ENCODE data around the gene KAT5. TPM values are rescaled to one million over a fixed set of nuclear protein-coding genes. Genes with fewer than 3 reads are reported as not detected.
"Not testable (repeated sequence)": the region's sequence is repeated elsewhere in the genome, so short reads cannot be mapped to it uniquely, and the experiment has no call there.

The KAT5 gene
- total RNA-seq, 1 donor from 2014 or later = 47.5 TPM

DNA sequence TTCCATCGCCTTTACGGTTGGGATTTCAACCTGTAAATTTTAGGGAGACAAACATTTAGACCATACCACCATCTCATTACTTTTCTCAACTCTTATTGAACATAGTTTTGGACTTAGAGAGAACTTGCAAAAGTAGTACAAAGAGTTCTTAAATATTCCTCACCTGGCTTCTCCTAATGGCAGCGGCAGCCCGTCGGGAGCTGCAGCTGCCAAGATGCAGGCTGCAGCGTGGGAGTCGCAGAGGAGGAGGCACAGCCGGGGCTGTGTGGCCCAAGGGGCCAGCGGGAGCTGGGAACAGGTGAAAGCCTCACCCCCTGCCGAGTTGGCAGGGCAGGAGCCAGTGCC, 31.6 kb downstream of the KAT5 start:
- DNase-seq (ENCODE audit: extremely low read depth, low read depth, low spot score) = no peak

DNA sequence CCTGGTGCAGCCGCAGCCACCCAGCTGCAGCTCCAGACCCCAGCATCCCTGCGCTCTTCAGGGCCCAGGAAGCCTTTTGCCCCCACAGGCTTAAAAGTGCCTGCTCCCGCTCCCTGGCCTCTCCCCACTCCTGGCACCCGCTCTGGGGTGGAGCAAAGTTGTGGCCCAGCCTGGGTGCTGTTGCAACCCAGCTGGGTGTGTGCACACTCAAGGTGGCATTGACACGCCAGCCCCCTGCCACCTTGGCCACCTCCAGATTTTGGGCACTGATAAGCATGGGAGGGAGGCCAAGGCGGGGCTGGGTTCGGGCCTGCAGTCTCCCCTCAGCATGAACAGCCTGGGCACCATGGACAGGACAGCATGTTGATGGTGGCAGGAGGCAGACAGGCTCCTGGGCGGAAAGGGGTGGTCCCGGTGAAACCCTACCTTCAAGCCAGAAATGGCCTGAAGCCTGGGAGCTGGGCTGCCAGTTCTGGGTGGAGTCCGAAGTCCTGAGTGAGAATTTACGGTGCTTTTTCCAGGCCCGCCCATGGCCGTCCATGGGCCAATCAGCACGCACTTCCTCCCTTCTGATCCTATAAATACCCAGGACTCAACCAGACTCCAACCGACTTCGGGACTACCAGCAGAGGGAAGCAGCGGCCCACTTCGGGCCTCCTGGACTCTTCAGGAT, 32.1 kb downstream of the KAT5 start:
- DNase-seq (ENCODE audit: extremely low read depth, low read depth, low spot score) = no peak

DNA sequence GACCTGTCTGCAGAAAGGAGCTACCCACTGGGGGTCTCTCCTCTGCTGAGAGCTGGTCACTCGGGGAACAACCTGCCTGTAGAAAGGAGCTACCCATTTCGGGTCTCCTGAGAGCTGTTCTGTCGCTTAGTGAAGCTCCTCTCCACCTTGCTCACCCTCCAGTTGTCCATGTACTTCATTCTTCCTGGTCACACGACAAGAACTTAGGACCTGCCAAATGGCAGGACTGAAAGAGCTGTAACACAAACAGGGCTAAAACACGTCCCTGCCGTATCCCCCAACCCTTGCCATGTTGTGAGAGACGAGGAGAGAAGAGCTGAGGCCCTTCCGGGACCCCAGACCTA, 32.6 kb downstream of the KAT5 start:
- DNase-seq (ENCODE audit: extremely low read depth, low read depth, low spot score) = no peak

DNA sequence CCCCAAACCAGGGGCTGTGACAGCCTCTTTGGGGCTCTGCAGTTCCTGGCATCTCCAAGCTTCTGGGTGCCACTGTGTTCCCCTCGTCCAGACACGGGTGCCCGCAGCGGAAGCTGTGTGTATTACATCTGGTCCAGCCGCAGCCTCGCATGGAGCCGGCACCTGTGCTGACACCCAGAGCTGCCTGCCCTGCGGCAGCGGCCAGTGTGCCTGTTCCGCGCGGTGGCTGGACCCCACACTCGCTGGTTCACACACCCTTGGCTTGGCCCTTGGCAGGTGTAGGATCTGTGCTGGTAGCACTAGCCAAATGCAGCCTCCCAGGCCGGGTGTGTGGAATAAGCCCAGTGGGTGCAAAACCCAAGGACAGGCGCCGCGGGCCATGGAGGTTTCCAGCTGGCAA, 33.0 kb downstream of the KAT5 start:
- DNase-seq (ENCODE audit: extremely low read depth, low read depth, low spot score) = no peak

DNA sequence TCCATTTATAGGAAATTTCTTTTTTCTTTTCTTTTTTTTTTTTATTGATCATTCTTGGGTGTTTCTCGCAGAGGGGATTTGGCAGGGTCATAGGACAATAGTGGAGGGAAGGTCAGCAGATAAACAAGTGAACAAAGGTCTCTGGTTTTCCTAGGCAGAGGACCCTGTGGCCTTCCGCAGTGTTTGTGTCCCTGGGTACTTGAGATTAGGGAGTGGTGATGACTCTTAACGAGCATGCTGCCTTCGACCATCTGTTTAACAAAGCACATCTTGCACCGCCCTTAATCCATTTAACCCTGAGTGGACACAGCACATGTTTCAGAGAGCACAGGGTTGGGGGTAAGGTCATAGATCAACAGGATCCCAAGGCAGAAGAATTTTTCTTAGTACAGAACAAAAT, 50.1 kb downstream of the KAT5 start:
- not testable (repeated sequence) for DNase-seq (ENCODE audit: extremely low read depth, low read depth, low spot score)

DNA sequence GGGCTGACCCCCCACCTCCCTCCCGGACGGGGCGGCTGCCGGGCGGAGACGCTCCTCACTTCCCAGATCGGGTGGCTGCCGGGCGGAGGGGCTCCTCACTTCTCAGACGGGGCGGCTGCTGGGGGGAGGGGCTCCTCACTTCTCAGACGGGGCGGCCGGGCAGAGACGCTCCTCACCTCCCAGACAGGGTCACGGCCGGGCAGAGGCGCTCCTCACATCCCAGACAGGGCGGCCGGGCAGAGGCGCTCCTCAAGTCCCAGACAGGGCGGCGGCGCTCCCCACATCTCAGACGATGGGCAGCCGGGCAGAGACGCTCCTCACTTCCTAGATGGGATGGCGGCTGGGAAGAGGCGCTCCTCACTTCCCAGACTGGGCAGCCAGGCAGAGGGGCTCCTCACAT, 50.8 kb downstream of the KAT5 start:
- not testable (repeated sequence) for DNase-seq (ENCODE audit: extremely low read depth, low read depth, low spot score)

DNA sequence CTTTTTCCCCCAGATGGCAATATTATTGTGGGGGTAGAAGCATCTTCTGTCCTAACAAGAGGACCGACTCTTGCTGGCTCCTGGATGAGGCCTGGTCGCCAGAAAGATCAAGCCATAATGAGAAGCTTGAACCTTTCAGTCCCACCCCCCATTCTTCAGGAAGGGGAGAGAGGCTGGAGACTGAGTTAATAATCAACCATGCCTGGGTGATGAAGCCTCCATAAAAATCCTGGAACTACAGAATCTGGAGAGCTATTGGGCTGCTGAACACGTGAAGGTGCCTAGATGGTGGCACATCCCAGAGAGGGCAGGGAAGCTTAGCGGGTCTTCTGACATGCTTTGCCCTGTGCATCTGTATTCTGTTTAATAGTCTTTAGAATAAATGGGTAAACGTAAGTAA, 52.4 kb downstream of the KAT5 start:
- DNase-seq (ENCODE audit: extremely low read depth, low read depth, low spot score) = no peak

DNA sequence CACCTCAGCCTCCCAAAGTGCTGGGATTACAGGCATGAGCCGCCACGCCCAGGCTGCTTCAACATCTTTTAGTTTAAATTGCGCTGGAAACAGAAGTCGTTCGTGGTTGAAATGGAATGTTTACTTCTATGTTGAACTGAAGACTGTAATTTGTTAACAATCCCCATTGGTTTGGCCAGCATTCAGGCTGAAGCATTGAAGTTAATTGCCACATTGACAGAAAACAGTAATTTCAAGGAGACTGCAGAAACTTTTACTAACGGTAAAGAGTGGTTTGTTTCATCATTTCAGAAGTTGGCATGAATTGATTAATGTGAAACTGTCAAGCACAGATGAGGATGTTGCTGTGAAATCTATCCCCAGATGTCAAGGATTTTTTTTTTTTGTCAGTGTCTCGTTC, 54.5 kb downstream of the KAT5 start:
- no peak for DNase-seq (ENCODE audit: extremely low read depth, low read depth, low spot score)

DNA sequence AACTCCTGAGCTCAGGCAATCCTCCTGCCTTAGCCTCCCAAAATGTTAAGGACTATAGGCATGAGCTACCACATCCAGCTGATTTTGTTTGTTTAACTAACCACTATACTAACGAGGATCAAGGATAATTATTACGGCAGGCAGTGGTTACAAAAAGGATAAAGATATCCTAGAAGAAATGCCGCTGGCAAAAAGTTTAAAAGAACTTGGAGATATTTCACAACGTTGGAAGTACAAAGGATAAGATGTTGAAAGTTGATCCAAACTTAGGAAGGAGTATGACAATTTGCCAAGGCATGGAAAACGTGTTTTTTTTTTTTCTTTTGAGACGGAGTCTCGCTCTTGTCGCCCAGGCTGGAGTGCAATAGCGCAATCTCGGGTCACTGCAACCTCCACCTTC, 55.4 kb downstream of the KAT5 start:
- DNase-seq (ENCODE audit: extremely low read depth, low read depth, low spot score) = no peak

DNA sequence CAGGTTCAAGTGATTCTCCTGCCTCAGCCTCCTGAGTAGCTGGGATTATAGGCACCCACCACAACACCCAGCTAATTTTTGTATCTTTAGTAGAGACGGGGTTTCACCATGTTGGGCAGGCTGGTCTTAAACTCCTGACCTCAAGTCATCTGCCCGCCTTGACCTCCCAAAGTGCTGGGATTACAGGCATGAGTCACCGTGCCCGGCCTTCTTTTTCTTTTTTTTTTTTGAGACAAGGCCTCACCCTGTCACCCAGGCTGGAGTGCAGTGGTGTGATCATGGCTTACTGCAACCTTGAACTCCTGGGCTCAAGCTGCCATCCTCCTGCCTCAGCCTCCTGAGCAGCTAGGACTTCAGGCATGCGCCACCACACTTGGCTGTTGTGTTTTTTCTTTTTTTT, 55.8 kb downstream of the KAT5 start:
- DNase-seq (ENCODE audit: extremely low read depth, low read depth, low spot score) = not testable (repeated sequence)

Other genes with a start within 250 kb of the KAT5 start
- 3,312 and 7,796 TPM in 2 replicates for gene MALAT1, start 213.2 kb upstream of the KAT5 start, total RNA-seq
- 94.4 and 104 TPM in 2 replicates for gene SCYL1, start 187.2 kb upstream of the KAT5 start, total RNA-seq
- gene LTBP3, start 153.9 kb upstream of the KAT5 start, total RNA-seq = 104 and 131 TPM in 2 replicates
- 59.4 and 66.4 TPM in 2 replicates for gene ZNRD2, start 141.8 kb upstream of the KAT5 start, total RNA-seq
- gene FAM89B, start 139.7 kb upstream of the KAT5 start, total RNA-seq = 63.6 and 90.4 TPM in 2 replicates
- 24.4 and 27.8 TPM in 2 replicates for gene EHBP1L1, start 136.2 kb upstream of the KAT5 start, total RNA-seq
- 0.58 TPM in 1 of 2 replicates, not detected in the other for gene KCNK7, start 116.5 kb upstream of the KAT5 start, total RNA-seq
- gene MAP3K11, start 98.0 kb upstream of the KAT5 start, total RNA-seq = 100 and 181 TPM in 2 replicates
- gene PCNX3, start 96.5 kb upstream of the KAT5 start, total RNA-seq = 51.0 and 67.8 TPM in 2 replicates
- 60.7 and 102 TPM in 2 replicates for gene SIPA1, start 74.2 kb upstream of the KAT5 start, total RNA-seq
- 89.0 and 118 TPM in 2 replicates for gene RELA, start 49.3 kb upstream of the KAT5 start, total RNA-seq
- 76.5 and 87.6 TPM in 2 replicates for gene RNASEH2C, start 8.5 kb downstream of the KAT5 start, total RNA-seq
- 15.8 and 18.8 TPM in 2 replicates for gene AP5B1, start 68.7 kb downstream of the KAT5 start, total RNA-seq
- gene OVOL1, start 74.8 kb downstream of the KAT5 start, total RNA-seq = not detected in 2 replicates
- gene SNX32, start 121.7 kb downstream of the KAT5 start, total RNA-seq = 0.63 TPM in 1 of 2 replicates, not detected in the other
- 2,090 and 2,212 TPM in 2 replicates for gene CFL1, start 145.9 kb downstream of the KAT5 start, total RNA-seq
- 50.4 and 63.4 TPM in 2 replicates for gene MUS81, start 148.2 kb downstream of the KAT5 start, total RNA-seq
- gene EFEMP2, start 160.5 kb downstream of the KAT5 start, total RNA-seq = 81.9 TPM in 2 replicates
- gene CTSW, start 167.6 kb downstream of the KAT5 start, total RNA-seq = 0.35 TPM in 1 of 2 replicates, not detected in the other
- 131 and 158 TPM in 2 replicates for gene FIBP, start 176.2 kb downstream of the KAT5 start, total RNA-seq
- gene CCDC85B, start 178.4 kb downstream of the KAT5 start, total RNA-seq = 201 and 204 TPM in 2 replicates
- 71.4 and 97.8 TPM in 2 replicates for gene FOSL1, start 188.1 kb downstream of the KAT5 start, total RNA-seq
- 19.6 and 30.0 TPM in 2 replicates for gene C11orf68, start 206.8 kb downstream of the KAT5 start, total RNA-seq
- 144 and 185 TPM in 2 replicates for gene DRAP1, start 207.2 kb downstream of the KAT5 start, total RNA-seq
- not detected in 2 replicates for gene TSGA10IP, start 233.2 kb downstream of the KAT5 start, total RNA-seq
- 34.8 and 60.1 TPM in 2 replicates for gene SART1, start 249.5 kb downstream of the KAT5 start, total RNA-seq